Activated CD4-positive, alpha-beta T cell treated with anti-CD3 and anti-CD28 coated beads, Interleukin-10, Interleukin-2, amounts not matched to agents 100 ng/mL and 50 ng/mL, durations not matched to agents 16 hours and 8 hours (primary cell): ENCODE results near the gene TTLL1.
"Not testable (repeated sequence)": the region's sequence is repeated elsewhere in the genome, so short reads cannot be mapped to it uniquely, and the experiment has no call there.

ENCODE experiments used
- DNase-seq: peaks from one replicate; pipeline ENCODE4 v3.0.0-alpha.2; 2020

TTLL1 gene

DNA sequence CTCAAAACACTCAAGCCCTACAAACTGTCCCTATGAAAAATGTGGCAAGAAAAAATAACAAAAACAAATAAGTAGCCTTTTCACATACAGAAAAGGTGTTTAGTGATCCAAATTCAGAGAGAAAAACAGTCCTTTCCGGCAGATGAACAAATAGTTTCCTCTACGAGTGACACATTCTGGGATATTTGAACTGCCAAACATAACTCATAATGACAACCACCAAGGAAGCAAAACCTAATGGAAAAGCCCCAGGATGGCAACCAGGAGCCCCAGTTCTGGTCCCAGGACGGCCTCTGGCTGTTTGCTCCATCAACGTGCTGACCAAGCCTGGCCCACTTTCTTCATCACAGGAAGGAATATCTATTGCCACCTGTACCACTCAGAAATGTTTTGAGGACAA, 80.3 kb downstream of the TTLL1 start:
- no peak for DNase-seq

- DNase-seq, result no peak
These were observed 80.7 kb downstream of the TTLL1 start for GRCh38 chr22:43008509-43008908.

DNA sequence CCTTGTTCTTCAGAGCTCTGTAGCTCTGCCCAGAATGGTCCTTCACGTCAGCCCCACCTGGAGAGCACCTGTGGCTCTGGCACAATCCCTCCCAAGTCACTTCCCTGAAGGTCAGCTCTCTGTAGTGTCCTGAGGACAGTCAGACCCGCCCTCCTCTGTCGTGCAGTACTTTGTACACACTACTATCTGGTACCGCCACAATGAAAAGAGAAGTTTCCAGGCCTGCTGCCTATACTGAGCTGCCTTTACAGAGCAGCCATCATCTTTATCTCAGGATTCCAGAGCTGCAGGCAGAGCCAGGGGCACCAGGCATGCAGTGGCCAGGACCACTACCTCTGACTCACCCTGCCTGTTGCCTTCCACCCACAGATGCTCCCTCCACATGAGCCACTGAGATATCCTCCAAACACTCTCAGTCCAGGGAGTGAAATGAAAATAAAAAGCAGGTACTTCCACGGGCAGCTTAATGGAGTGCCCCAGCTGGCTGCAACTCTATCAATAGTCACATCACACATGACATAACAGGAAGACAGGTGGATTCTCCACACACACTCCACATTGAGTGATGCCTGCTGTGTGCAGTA, 81.6 kb downstream of the TTLL1 start:
- no peak for DNase-seq

GRCh38 chr22:43006753-43007152, 82.4 kb downstream of the TTLL1 start:
- no peak for DNase-seq

GRCh38 chr22:43006016-43006505, 83.1 kb downstream of the TTLL1 start:
- no peak for DNase-seq

DNA sequence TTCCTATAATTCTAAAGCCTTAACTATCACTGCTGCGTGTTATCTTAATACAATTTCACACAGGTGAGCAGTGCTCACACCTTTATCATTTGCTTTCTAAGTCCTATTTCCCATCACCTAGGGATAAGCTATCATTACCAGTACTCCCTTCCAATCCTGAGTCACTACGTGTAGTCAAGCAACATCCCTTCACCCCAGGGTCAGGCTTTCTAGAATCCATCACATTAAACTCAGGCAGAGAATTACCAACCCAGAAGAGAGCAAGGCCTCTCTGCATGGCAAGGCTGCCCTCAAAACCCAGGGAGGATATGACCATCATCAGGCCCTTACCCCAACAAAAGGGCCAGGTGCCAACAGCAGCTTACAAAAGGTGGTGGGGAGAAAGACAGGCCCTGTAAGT, 84.1 kb downstream of the TTLL1 start:
- DNase-seq, result no peak

- DNase-seq, result peak; percentile 31
These were observed 84.7 kb downstream of the TTLL1 start for GRCh38 chr22:43004362-43005035.

DNA sequence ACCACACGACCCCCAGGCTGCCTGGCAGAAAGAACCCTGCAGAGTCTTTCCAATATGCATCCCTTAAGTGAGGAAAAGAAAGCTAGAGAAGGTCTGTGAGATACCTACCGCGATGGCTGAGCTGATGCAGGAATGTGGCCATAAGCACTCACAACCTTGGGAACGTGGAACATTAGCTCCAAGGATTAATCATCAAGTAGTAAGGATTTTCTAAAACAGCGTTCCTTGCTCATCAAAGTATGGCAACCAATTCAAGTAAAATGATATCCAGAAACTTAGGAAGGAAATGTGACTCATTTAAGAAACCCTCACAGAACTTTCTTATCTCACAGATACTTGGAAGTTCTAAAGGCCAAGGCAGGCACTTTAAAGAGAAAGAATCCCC, 87.0 kb downstream of the TTLL1 start:
- DNase-seq, result peak; percentile 45

- DNase-seq, result peak; percentile 34
These were observed 87.7 kb downstream of the TTLL1 start for GRCh38 chr22:43001271-43002201.

DNA sequence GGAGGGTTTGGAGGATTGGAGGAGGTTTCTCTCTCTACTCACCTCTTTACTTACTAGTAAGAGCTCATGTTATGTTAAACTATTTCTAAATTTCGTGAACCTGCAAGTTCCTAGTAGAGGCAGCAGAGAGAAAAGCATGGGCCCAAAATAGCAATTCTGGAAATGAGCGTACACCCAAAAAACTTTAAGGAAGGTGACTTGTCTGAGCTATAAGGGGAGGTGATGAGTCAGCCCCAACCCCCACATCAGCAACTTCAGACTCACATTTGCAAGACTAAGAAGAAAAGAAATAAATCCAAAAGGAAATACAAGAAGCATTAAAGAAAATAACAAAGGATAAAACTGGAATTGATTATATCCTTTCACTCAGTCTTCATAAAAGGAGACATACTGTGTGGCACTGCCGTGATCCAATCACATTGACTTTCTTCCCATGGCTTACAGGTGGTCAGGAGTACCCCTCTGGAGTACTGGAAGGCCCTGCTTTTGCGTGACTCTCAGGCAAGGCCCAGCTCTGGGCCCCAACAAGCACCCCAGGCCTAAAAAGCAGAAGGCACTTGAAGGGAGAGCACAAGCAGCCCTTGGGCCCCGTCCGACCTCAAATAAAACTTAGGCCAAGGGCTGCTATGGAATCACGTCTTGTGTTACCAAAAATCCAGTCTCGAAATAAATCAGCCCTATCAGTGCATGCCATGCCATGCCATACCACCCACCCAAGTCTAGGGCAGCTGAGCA, 88.6 kb downstream of the TTLL1 start:
- DNase-seq, result peak; percentile 83

DNA sequence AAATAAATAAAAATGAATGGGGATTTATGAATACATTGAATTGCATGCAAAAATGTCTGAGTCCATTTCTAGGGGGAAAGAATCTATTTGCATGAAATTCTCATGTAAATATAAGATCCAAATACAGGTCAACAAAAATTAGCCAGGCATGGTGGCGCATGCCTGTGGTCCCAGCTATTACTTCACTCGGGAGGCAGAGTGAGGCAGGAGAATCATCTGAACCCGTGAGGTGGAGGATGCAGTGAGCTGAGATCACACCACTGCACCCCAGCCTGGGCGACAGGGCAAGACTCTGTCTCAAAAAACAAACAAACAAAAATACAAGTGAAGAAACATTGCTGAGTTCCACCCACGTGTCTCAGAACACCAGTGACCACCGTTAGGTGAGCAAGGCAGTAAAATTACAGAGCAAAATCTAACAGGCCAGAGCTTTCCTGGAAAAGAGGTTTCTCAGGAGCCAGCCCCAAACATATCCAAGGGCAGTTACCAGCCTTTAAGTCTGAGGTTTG, 91.6 kb downstream of the TTLL1 start:
- no peak for DNase-seq

DNA sequence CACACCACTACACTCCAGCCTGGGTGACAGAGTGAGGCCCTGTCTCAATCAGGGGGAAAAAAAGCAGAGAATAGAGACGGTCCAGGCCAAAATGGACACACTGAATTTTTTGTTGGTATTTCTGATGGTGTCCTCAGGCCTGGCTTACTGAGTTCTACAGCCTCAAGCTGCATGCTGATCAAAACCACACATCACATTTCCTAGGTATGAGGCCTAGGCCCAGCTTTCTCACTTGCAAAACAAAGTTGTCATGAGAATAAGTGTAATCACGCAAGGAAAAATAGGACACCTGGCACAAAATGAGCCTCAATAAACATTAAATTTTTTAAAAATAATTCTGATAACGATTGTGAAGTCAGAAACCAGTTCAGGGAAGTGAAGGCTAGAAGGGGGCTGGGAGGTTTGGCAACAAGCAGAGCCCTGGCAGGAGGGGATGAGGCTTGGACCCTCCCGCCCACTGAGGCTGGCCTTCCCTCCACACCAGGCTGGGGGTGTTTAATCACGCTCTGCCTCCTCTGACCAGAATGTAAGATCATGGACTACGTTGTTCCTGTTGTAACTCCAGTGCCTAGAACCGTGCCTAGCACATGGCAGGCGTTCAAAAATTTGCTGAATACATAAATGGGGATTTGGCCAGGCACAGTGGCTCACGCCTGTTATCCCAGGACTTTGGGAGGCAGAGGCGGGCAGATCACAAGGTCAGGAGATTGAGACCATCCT, 92.4 kb downstream of the TTLL1 start:
- no peak for DNase-seq

GRCh38 chr22:42995654-42996053, 93.5 kb downstream of the TTLL1 start:
- not testable (repeated sequence) for DNase-seq

DNA sequence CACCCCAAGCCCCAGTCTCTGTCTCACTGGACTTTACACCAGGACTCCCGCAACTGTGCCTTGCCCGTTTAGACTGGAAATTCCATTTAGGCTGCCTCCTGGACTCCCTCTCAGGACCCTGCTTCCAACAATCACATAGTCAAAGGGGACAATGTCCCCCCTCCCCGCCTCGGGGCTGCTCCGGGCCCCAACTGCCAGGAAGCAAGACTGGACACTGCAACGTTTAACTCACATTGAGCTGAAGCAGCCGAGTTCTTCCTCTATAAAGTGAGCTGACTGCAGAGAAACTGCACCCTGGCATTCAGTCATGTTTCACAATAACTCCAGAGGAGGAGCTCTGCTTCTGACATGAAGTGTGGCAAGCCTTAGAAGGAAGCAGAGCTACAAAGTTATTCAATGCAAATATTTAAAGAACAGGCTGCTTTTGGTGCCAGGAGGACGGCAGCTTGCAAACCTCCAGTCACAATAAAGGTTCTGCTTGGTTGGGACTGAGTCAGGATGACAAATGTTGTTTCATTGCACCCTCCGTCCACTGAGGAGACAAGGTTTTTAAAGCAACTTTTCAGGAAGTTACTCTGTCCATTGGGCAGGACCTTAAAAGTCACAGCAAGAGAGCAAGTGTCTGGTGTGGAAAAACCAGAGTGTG, 94.2 kb downstream of the TTLL1 start:
- DNase-seq, result no peak

- no peak for DNase-seq
These were observed 94.8 kb downstream of the TTLL1 start for GRCh38 chr22:42994276-42994916.

DNA sequence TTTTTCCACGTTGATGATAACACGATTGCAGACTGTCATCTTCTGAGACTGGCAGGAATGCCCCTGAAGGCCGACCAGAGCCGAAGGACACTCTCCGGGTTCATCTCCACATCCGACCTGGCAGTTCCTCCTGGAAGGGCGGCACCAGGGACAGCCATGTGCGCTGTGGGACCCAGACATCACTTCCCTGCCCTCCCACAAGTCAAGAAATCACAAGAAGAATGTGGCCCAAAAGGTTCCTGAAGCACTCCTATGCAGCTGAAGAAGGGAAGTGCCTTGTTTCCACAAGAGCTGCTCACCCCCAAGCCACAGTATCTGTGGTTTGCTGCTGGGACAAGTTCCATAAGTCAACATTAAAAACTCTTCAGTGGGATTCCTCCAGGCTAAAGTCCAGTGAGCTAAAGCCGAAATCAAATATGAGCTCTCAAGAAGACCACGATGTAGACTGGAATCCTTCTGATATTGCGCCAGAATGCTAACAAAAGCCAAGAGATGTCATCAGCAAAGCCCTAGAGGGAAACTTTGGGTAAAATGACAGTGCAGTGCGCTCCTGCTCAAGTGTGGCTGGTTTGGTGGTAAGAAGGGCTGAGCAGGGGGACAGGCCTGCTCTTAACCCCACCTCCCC, 95.4 kb downstream of the TTLL1 start:
- no peak for DNase-seq

DNA sequence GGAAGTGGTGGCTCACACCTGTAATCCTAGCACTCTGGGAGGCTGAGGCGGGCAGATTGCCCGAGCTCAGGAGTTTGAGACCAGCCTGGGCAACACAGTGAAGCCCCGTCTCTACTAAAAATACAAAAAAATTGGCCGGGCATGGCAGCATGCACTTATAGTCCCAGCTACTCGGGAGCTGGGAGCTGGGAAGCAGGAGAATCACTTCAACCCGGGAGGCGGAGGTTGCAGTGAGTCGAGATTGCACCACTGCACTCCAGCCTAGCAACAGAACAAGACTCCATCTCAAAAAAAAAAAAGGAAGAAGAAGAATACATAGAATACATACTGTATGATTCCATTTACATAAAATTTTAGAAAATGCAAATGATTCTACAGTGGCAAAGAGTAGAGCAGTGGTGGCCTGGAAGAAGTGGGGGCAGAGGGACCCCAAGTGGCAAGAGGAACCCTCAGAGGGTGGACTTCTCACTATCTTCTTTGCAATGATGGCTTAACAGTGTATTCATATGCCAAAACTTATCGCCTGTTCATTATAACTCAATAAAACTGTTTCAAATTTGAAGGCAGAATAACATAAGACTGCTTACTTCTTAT, 96.2 kb downstream of the TTLL1 start:
- no peak for DNase-seq

- DNase-seq, result no peak
These were observed 97.1 kb downstream of the TTLL1 start for GRCh38 chr22:42992092-42992491.

DNA sequence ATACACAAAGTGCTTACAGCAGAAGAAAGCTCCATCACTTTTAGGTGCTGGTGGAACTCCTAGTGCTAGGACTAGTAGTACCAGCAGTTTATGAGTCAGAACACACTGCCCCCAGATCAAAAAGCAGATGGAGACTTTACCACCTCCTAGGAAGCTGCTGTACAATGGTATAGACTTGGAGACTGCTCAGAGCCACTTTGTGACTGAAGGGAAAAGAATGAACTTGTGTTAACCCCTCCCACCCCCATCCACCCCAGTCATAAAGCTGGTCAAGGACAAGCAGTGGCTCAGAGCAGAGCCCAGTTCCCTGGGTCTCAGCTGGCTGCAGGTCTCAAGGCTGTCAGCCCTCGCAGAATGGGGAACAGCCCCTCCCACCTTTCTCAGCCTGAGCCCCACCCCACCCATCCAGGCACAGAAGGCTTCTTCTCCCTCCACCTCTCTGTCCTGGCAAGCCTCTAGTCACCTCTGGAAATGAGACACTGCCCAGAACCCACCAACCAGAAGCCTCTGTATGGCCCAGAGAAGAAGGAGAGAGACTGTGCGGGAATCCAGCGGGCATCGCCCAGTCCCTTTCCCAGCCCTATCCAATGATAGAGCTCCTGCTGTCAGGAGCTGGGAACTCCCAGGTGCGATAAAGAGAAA, 98.1 kb downstream of the TTLL1 start:
- DNase-seq, result no peak
